22Rv1 (cell line): Measurements from ENCODE around the gene KRT73.

Experiments used
- CTCF ChIP-seq: fragments of 450-650 bp; IDR thresholded peaks from 2 replicates; pipeline ENCODE4 v1.5.1; 2017; ENCODE audit warnings: mild to moderate bottlenecking
- ZFX ChIP-seq: fragments of 450-650 bp; IDR thresholded peaks from 2 replicates; pipeline ENCODE4 v1.6.1; 2017; ENCODE audit warnings: antibody characterized with exemption, borderline replicate concordance

DNA sequence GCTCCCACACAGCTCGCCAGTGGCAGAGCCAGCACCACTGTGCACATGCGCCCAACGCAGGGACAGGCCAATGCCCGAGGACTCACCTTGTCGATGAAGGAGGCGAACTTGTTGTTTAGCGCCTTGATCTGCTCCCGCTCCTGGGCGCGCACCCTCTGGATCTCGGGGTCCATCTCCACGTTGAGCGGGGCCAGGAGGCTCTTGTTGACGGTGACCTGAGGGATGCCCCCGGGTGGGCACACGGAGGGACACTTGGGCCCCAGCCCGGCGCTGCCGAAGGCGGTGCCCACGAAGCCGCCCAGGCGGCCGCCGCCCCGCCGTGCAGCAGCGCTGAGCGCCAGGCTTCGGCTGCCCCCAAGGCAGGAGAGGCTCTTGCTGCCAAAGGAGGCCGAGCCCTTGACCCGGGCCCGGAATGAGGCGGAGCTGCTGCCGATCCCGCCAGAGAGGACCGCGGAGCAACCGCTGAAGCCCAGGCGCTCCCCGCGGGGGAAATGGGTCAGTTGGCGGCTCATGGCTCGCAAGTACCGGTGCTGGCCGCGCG, 17.3 kb downstream of the KRT73 start, which contains the start of gene KRT72:
- TF ChIP-seq CTCF: no peak
- no peak for TF ChIP-seq ZFX
